ENCODE results near the gene JOSD2.

JOSD2 gene

DNA sequence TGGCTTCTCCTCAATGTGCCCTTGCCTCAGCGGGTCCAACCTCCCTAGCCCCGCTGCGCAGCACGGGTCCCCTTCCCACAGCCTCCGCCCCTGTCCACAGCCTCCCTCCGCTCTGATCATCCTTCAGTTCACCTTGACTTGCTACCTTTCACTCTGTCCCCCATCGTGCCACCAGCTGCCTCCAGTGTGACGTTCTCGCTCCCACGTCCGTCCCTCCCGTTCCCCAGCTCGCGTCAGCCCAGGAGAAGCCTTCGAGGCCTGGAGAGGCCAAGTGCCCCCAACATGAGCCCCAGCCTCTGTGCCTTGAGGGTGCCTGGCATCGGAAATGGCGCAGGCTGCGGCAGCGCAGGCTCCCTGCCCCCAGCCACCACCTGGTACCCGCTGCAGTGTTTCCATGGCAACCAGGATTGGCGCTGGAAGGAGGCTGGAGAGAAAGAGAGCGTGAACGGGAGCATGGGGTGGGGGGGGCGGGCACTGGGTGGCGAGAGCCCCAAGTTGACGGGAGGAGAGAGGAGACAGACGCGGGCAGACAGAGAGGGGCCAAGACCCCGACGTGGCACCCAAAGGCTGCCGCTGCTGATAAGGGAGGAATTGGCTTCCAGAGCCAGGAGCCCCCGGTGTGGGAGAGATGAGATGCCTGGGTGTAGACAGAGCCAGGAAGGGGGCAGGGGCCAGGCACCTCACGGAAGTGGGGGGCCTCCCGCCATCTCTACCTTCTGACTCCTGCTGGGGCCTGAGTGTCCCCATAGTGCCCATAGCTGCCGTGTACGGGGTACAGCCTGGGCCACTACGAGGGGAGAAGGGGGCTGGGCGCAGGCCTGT lies 3.6 kb upstream of the JOSD2 start:
- no peak for DNase-seq (ENCODE audit: low spot score)

DNA sequence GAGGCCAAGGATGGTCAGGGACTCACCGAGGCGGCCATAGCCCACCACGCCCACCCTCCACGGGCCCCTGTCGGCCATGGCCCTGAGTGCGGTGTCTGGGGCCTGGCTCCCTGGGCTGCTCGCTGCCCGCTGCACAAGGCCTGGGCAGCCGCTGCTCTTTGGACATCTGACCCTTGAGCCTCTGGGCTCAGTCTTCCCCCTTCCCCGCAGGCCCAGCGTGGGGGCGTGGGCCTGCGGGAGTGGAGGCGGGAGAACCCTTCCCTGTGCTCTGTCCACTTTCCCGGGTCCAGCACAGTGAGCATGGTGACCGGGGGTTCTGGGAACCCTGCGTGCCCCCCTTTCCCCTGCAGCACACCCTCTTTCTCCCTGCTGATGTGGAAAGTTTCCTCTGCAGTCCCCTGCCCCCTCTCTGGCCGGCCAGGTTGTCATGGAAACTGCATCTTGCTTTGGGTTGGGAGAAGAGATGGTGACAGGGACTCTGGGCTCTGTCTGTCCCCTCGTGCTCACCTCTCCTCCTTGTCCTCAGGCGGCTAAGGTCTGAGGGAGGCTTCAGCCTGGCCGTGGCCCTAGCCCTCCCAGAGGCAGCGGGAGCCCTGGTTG lies 2.9 kb upstream of the JOSD2 start, which contains the start of gene ASPDH:
ASPDH (minus strand) TSS at position 168 of the 600 bp plus-strand sequence; CDS start at position 78, 90 bp downstream.
- DNase-seq (ENCODE audit: low spot score) = no peak

DNA sequence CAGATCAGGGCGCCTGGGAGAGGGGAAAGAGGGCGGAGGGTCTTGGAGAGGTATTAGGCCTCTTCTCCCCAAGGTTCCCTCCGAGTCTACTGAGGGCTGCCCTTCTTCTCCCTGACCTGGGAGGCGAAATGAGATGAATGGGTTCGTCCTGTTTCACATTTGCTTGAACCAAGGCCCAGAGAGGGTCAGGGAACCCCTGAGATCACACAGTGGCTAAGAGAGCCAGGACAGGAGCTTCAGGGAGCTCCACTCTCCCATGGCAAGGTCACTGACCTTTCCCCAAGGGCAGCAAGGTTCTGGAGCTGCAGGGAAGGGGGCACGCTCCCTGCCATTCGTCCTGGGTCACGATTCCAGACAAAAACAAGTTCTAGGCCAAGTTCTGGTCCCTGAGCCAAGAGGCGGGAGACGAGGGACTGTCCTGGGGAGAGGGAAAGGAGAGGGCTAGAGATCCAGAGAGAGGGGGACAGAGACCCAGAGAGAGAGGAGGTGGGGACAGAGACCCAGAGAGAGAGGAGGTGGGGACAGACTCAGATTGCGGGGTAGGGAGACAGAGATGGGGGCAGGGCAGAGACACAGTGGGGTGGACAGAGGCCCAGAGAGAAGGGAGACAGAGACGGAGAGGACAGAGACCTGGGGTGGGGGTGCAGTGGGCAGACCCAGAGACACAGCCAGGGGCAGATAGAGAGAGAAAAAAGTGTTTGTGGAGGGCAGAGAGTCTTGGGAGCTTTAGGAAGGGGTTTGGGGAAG lies 2.2 kb upstream of the JOSD2 start:
- DNase-seq (ENCODE audit: low spot score) = no peak

DNA sequence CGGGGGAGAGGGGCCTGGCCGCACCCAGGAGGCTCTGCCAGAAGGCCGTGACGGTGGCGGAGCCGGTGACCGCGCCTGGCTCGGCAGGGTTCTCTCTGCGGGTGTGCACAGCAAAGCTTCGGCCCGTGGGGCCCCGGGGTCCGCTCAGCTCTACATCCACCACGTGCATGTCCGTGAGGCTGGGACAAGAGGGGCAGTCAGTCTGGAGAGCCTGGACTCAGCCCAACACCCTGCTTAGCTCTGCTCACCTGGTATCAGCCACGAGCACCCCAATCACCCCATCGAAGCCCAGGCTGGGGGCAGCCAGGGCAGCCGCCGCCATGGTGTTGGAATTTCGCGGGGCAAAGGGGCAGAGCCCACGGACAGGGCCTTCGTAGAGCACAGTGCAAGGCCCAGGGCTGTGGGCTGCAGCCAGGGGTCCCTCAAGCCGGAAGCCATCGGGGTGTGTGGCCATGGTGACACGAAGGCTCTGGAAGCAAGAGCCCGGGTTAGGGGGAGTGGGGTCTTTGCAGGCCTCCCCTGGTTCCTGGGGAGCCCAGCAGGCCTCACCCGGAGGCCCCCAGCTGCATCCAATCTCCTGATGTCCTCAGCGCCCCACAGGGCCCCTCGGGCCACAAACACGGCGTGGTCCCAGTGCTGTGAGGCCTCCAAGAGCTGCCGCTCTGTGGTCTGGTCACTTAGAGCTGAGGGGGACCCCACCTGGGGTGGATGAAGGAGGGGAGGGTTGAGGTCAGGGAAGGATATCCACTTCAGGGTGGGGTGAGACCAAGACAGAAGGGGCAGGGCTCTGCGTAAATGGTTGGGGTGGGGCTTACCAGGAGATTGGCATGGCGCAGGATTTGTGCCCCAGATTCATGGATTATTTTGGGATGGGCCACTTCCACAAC lies 1.4 kb upstream of the JOSD2 start:
- no peak for DNase-seq (ENCODE audit: low spot score)

DNA sequence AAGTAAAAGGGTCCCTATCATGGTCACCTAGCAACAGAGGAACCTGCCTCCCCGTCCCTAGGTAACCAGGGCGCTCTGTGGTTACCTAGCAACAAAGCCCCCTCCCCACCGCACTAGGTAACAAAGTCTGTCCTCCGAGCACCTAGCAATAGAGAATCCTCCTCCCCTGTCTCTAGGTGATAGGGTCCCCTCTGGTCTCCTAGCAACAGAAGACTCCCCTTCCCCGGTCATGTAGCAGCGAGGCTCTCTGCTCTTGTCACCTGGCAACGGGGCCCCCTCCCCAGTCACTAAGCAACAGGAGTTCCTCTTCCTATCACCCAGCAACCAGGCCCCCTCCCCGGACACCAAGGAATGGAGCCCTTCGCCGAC lies 307 bp downstream of the JOSD2 start:
- peak; percentile 67 for DNase-seq (ENCODE audit: low spot score)

DNA sequence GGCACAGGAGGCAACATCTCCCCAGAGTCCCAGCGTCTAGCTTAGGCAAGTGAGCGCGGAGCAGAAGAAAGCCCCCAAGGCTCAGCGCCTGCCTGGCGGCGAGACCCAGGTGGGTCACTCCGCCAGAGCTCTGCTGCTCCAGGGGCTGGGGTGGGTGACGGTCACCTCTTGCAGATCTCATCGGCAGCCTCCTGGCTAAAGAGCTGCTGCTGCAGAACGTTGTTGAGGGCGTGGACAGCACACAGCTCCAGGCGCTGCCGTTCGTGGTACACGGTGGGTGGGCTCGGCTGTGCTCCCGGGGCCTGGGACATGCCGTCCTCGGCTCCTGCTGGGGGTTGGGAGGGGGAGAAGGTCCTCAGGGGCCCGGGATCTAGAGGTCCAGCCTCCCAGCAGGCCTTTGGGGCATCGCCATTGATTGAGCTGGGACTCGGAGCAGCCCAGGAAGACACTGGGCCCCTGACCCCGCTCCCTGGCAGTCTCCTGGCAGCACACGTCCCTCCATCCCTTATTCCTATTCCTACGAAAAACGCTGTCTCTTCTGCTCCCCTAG lies 795 bp downstream of the JOSD2 start:
- no peak for DNase-seq (ENCODE audit: low spot score)

DNA sequence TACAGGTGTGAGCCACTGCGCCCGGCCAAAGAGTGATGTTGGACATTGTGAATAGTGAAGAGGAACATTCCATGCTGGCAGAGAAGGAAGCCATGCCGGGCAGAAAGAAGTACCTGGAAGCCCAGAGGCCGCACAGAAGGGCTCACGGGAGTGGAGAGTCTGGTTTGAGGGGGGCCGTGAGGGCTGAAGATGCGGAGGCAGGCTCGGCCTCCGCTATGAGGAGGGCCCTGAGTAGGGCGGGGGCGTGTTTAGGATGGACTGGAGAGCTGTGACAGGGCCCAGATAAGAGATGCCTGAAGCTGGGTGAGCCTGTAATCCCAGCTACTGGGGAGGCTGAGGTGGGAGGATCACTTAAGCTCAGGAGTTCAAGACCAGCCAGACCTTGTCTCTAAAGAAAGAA lies 1.6 kb downstream of the JOSD2 start:
- DNase-seq (ENCODE audit: low spot score) = no peak

DNA sequence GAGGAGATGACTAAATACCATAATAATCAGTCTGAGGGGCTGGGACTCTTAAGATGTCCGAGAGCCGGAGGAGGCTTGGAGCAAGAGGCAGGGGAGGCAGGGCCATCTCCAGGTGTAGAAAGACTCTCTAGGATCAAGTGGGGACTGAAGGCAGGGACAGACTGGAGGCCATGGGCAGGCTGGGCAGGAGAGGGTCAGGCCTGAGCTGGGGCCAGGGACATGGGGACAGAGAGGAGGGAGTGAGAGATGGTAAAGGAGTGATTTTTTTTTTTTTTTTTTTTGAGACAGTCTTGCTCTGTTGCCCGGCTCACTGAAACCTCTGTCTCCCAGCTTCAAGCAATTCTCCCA lies 2.2 kb downstream of the JOSD2 start:
- DNase-seq (ENCODE audit: low spot score) = no peak

DNA sequence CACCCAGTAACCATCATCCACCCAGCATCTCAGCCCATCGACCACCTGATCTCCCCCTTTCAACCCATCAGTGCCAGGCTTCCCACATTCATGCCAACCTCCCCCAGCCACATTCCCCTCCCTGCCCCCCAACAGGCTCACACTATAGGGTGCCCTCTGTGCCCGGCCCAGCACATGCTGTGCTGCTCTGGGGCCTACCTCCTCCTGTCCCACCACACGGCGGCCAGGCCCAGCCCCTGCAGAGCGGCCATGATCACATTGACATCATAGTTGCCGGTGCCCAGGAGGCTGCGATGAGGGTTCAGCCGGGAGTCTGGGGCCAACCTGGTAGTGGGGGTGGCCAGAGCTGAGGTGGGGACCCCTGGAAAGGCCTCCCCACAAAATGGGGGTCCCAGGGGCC lies 3.6 kb downstream of the JOSD2 start:
- DNase-seq (ENCODE audit: low spot score) = no peak

DNA sequence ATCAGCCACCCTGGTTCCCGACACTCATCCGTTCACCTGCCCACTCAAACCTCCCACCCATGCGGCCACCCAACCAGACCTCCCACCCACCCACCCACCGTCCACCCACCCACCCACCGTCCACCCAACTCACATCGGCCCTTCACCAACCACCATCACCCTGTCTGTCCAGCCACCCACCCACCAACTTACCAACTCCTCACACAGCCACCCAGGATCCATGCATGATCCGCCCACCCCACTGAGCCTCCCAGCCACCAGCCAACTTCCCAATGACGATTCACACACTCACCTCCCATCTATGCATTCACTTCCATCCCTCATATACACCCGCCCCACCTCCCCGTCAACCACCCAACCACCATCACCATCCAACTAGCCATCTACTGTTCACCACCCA lies 4.3 kb downstream of the JOSD2 start:
- no peak for DNase-seq (ENCODE audit: low spot score)

DNA sequence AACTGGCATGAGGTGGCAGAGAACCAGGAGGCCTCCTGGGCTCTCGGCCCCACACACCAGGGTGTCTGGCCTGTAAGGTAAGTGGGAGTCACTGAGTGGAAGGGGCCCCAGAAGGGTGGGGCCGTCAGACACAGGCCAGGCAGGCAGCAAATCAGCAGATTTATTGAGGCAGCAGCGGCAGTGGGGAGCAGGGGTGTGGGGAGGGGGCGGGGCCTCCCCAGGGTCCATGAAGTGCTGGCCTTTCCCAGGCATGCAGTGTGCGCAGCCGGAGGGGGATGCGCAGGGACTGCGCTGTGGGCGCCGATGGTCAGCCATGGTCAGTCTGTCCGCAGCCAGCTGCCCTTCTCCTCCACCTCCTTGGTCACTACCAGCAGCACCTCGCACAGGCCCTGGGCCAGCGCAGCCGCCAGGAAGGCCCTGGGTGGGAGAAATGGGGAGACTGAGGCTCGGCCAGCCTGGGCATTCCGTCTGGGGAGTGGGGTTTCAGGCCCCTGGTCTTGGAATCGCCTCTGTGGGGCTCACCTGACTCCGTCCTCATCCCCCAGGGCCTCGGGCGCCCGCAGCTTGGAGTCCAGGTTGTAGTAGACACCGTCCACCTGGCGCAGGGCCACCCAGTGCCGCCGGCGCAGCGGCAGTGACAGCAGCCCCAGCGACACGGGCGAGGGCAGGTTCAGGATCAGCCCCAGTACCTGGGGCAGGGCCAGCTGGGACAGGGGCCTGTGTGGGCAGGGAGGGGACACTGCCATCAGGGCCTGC lies 5.0 kb downstream of the JOSD2 start:
- no peak for DNase-seq (ENCODE audit: low spot score)

DNA sequence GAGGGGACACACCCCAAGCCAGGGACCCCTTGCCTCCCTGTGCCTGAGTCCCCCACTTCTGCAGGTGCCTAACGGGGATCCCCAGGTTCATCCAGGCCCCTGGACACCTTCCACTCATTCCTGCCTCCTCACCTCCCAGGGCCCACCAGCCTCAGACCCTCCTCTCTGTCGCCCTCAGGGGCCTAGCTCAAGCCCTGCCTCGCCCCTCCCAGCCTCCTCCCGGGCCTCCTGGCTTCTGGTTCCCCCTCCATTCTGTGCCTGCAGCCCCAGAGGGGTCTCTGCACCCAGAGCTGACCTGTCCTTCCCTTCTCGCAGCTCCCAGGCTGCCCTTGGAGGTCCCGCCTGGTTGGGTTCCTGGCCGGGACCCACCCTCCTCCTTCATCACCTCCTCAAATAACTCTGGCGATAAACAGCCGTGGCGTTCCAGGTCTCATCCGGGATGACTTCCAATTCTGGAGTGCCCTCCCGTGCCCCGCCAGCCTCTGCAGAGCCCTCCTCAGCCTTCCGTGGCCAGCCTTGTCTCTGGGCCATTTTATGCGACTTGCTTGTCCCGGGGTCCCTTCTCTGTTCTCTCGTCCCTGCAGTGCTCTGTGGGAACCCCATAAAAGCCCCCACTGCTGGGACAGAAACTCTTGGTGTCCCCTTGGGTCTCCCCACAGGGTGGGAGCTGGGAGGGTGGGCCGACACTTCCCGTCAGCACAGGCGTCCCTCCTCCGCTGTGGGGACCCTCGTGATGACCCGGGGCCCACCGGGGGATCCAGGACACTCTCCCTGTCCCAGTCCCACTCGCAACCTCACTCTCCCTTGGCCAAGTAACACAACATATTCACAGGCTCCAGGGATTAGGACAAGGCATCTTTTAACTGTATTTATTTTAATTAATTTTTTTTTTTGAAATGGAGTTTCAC lies 9.2 kb downstream of the JOSD2 start:
- no peak for DNase-seq (ENCODE audit: low spot score)

DNA sequence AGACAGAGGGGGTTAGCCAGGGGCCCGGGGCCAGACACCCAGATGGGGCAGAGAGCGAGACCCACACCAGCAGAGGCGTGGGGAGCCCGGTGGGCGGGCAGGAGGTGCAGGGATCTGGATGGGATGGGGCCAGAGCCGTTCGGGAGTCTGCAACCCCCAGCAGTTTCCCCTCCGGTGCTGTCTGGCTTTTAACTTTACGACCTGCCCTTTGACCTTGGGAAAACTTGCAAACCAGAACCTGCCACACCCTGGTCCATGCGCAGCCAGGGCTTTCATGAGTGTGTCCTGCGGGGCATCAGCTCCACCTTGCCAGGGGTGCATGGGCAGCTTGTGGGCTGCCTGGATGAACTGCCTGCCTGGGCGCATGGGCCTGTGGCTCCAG lies 9.8 kb downstream of the JOSD2 start:
- no peak for DNase-seq (ENCODE audit: low spot score)

DNA sequence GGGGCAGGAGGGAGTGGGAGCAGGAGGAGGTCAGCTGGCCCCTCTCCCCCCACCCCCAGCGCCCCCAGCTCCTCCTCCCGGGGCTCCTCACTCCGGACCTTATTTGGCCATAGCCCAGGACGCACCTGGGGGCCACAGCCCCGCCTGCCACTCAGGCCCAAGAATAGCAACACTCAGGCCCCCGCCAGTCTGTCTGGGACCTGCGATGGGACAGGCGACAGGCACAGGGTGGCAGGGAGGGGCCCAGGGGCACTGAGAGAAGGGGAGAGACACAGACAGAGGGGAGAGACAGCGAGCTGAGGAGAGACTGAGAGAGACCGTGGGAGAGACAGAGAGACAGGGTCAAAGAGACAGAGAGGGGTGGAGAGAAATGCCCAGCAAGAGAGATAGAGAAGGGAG lies 10.2 kb downstream of the JOSD2 start:
- no peak for DNase-seq (ENCODE audit: low spot score)

DNA sequence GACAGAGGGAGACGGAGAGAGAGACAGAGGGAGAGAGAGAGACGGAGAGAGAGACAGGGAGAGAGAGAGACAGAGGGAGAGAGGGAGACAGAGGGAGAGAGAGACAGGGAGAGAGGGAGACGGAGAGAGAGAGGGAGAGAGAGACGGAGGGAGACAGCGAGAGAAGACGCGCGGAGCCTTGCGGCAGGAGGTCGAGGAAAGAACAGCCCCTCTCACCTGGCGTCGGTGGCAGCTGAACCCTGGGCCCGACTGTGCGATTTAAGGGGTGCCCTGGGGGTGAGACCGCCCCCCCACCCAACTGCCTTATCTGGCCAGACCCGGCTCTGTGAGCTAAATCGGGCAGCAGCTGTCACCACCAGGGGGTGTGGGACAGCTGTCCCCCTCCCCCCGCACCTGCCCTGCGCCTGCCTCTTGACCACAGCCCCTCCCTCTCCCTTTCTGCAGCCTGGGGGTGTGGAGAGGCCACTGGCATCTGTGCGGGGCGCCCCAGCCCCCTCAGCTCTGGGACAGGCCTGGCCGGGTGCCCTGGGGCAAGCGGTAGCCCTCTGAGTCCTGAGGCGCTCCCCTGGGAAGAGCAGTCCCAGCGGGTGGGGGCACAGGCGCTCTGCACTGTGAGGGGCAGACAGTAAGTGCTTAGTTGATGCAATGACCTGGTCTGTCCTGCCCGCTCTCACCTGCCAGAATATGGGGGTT lies 10.8 kb downstream of the JOSD2 start:
- no peak for DNase-seq (ENCODE audit: low spot score)

DNA sequence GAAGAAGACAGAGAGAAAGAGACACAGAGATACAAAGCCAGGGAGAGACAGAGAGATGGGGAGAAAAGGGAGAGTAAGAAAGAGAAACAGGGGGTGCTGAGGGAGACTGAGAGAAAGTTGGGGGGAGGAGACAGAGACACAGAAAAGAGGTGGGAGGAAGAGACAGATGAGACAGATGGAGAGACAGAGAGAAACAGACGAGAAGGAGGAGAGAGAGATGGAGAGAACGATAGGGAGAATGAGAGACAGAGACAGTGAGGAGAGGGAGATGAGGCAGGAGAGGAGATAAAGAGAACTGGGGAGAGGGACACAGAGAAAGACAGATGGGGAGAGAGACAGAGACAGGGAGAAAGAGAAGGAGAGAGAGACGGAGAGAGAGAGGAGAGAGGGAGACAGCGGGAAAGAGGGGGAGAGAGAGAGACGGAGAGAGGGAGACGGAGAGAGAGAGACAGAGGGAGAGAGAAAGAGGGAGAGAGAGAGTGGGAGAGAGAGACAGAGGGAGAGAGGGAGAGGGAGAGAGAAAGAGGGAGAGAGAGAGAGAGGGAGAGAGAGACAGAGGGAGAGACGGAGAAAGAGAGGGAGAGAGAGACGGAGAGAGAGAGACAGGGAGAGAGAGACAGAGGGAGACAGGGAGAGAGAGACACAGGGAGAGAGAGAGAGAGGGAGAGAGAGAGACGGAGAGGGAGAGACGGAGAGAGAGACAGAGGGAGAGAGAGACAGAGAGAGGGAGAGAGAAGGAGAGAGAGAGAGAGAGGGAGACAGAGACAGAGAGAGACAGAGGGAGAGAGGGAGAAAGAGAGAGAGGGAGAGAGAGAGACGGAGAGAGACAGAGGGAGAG lies 12.6 kb downstream of the JOSD2 start:
- no peak for DNase-seq (ENCODE audit: low spot score)

DNA sequence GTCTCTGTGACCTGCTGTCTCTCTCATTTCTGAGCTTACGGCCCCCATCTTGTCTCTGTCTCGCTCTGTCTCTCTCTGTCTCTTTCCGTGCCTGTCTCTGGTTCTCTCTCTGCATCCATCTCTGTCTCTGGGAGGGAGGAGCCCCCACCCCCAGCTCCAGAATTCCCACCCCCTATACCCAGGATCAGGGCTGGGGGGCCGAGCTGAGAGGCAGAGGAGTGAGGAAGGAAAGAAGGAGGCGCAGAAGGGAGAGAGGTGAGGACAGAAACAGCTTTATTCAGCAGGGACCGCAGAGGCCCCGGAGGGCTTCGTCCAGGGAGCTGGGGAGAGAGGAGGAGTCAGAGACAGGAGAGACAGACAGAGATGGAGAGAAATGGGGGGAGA lies 14.0 kb downstream of the JOSD2 start:
- DNase-seq (ENCODE audit: low spot score) = no peak

DNA sequence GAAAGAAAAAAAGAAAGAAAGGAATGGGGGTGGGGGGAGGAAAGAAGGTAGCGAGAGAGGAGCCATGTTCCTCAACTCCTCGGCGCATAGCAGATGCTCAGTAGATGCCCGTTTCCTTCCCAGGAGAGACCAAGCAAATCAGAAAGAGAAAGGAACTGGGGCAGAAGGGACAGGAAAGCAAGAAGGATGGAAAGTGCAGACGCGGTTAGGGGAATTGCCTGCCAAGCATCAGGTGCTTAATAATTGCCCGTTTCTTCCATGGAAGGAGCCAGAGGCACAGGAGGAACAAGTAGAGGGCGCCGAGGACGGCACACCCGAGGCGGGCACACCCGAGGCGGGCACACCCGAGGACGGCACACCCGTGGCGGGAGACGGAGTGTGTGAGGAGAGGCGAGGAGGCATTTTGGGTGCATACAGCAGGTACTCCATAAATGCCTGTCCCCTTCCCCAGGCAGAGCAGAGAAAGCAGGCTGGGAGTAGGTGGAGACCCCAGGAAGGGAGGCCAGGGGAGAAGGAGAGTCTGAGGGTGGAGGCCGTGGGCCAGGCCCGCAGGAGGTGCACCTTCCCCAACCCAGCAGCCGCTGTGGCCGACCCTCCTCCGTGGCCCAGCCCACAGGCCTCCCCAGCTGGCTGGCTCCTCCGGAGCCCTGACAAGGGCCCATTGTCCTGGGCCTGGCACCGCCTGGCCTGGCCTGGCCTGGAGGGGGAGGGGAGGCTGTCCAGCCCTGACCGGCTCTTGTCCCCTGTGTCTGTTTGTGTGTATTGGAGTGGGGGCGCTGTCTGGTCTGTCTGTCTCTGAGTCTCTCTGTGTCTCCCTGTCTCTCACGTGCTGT lies 14.6 kb downstream of the JOSD2 start:
- no peak for DNase-seq (ENCODE audit: low spot score)

Data from HuH-7.5 (cell line).